PC-3 (cell line): ENCODE results near the gene ACSM6. TPM values are rescaled to one million over a fixed set of nuclear protein-coding genes. Genes with fewer than 3 reads are reported as not detected.
A peak's percentile ranks its signal among the peaks of the same experiment; 100 is the strongest.

Experiments
- ATAC-seq: fragments of 200-7000 bp; cut with Tn5 transposase; 2 replicates; pipeline ENCODE4 v1.9.1; 2020; ENCODE audit warnings: mild to moderate bottlenecking, moderate library complexity
- BruUV-seq: library from RNA; stranded (reverse); fragments of 400-500 nt; replicated peaks from 2 replicates; lab custom pipeline; 2021; lab: Mats Ljungman, UMichigan
- CTCF ChIA-PET: fragments of 300-600 bp; sonication (Branson Sonifier 250); formaldehyde crosslinking; loops from one replicate; lab custom pipeline; 2022; ENCODE audit warnings: antibody characterized with exemption; lab: Charles Lee
- POLR2A ChIA-PET: fragments of 300-600 bp; sonication (Branson Sonifier 250); formaldehyde crosslinking; loops from one replicate; lab custom pipeline; 2022; ENCODE audit warnings: antibody characterized with exemption; ENCODE audit not compliant: unreplicated experiment; lab: Charles Lee
- DNase-seq: peaks from one replicate; pipeline ENCODE4 v3.0.0-alpha.2; 2015
- H2AFZ ChIP-seq: fragments of 300-600 bp; sonication (generic); 2 replicates; pipeline ENCODE4 v1.6.0; 2016; ENCODE audit warnings: antibody characterized with exemption, low read length
- H3F3A ChIP-seq: fragments of 300-600 bp; sonication (generic); one replicate; pipeline ENCODE4 v1.6.0; 2017; ENCODE audit warnings: antibody characterized with exemption, low read length, control low read depth, mild to moderate bottlenecking; ENCODE audit not compliant: unreplicated experiment
- H3K27ac ChIP-seq: fragments of 300-600 bp; sonication (generic); 2 replicates; pipeline ENCODE4 v1.5.1; 2016; ENCODE audit warnings: mild to moderate bottlenecking, low read length
- H3K27me3 ChIP-seq: fragments of 300-600 bp; sonication (generic); 2 replicates; pipeline ENCODE4 v1.6.1; 2016; ENCODE audit warnings: low read length, mixed read lengths
- H3K36me3 ChIP-seq: fragments of 300-600 bp; sonication (generic); 2 replicates; pipeline ENCODE4 v1.6.1; 2016; ENCODE audit warnings: low read depth, mixed run types, low read length, mixed read lengths
- H3K4me1 ChIP-seq: fragments of 300-600 bp; sonication (generic); 2 replicates; pipeline ENCODE4 v1.5.1; 2016; ENCODE audit warnings: low read length; ENCODE audit not compliant: insufficient read depth
- H3K4me2 ChIP-seq: fragments of 300-600 bp; sonication (generic); 2 replicates; pipeline ENCODE4 v1.6.0; 2016; ENCODE audit warnings: low read length
- H3K4me3 ChIP-seq: fragments of 300-600 bp; sonication (generic); 2 replicates; pipeline ENCODE4 v1.5.1; 2016; ENCODE audit warnings: mild to moderate bottlenecking, low read length, mixed read lengths
- H3K79me2 ChIP-seq: fragments of 300-600 bp; sonication (generic); 2 replicates; pipeline ENCODE4 v1.6.1; 2017; ENCODE audit warnings: low read length, mixed read lengths
- H3K9ac ChIP-seq: fragments of 300-600 bp; sonication (generic); 2 replicates; pipeline ENCODE4 v1.6.0; 2016; ENCODE audit warnings: mild to moderate bottlenecking, low read length
- H3K9me2 ChIP-seq: fragments of 300-600 bp; sonication (generic); replicated peaks from 2 replicates; pipeline ENCODE4 v1.6.1; 2016; ENCODE audit warnings: mixed run types, low read length, mixed read lengths
- H3K9me3 ChIP-seq: fragments of 300-600 bp; sonication (generic); 2 replicates; pipeline ENCODE4 v1.6.1; 2016; ENCODE audit warnings: low read length, mixed read lengths
- H4K20me1 ChIP-seq: fragments of 300-600 bp; sonication (generic); 2 replicates; pipeline ENCODE4 v1.6.1; 2016; ENCODE audit warnings: low read length, mixed read lengths
- EZH2 ChIP-seq: fragments of 300-600 bp; sonication (generic); IDR thresholded peaks from one replicate; pipeline ENCODE4 v1.6.1; 2017; ENCODE audit warnings: antibody characterized with exemption, mild to moderate bottlenecking, low read length; ENCODE audit not compliant: unreplicated experiment
- EZH2phosphoT487 ChIP-seq: fragments of 300-600 bp; sonication (generic); IDR thresholded peaks from 2 replicates; pipeline ENCODE4 v1.6.1; 2018; ENCODE audit warnings: mild to moderate bottlenecking, antibody characterized with exemption, low read length, borderline replicate concordance
- intact Hi-C: fragments of 100-400 bp; cut with micrococcal nuclease; formaldehyde crosslinking; loops from 2 replicates; pipeline ENCODE4 v1.9.0; 2023
- total RNA-seq: library from RNA; depleted of rRNA; stranded (reverse); fragments of >200 nt; gene quantifications from 2 replicates; pipeline ENCODE4 v1.2.3, GENCODE V29; 2014
- TF ChIP-seq, protein P1 (sequence below): fragments of 300-600 bp; sonication (generic); conservative IDR thresholded peaks from 2 replicates; pipeline ENCODE4 v1.5.1; 2017; ENCODE audit warnings: antibody characterized with exemption, low read depth, mild to moderate bottlenecking, low read length

The ACSM6 gene
- total RNA-seq, 1 experiment from 2014 or later, result not detected

DNA sequence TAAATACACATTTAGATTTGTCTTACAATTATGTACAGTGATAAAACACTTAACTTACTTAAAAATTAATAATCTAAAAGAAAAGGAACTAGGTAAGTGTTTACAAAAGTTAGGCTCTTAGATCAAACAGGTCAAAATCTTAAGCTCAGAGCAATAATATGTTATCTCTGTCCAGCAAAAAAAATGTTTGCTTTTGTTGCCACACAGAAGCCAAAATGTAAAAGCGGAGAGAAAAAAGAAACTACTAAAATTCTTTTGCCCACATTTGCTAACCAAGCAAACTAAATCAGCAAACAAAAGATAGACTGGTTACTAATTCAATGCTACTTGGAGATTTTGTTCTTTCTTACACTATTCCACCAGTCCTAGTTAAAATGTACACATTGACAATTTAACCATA lies 15.2 kb upstream of the ACSM6 start:
- H2AFZ ChIP-seq, result no peak overlapping the region
- no peaks in the 10 kb centered on the region for H3K27me3 ChIP-seq
- ATAC-seq (no peak), DNase-seq (no peak)
- no peaks in the 10 kb centered on the region for H3K9me3 ChIP-seq
- no peaks in the 10 kb centered on the region for H3K36me3 ChIP-seq
- TF ChIP-seq, protein P1, sequence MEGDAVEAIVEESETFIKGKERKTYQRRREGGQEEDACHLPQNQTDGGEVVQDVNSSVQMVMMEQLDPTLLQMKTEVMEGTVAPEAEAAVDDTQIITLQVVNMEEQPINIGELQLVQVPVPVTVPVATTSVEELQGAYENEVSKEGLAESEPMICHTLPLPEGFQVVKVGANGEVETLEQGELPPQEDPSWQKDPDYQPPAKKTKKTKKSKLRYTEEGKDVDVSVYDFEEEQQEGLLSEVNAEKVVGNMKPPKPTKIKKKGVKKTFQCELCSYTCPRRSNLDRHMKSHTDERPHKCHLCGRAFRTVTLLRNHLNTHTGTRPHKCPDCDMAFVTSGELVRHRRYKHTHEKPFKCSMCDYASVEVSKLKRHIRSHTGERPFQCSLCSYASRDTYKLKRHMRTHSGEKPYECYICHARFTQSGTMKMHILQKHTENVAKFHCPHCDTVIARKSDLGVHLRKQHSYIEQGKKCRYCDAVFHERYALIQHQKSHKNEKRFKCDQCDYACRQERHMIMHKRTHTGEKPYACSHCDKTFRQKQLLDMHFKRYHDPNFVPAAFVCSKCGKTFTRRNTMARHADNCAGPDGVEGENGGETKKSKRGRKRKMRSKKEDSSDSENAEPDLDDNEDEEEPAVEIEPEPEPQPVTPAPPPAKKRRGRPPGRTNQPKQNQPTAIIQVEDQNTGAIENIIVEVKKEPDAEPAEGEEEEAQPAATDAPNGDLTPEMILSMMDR, result no peak
- TF ChIP-seq EZH2phosphoT487 (no peak), EZH2 (no peak)
- no peaks in the 10 kb centered on the region for H3K79me2 ChIP-seq
- no peaks in the 10 kb centered on the region for H4K20me1 ChIP-seq
- no TSS peak for BruUV-seq
- H3K9me2 ChIP-seq, result no peaks in the 10 kb centered on the region
- H3K4me3 ChIP-seq, result no peak overlapping the region
- H3K4me1 ChIP-seq, result no peaks in the 10 kb centered on the region; the same call in 1 of the 2 replicates
- POLR2A ChIA-PET, result no interaction called here
- intact Hi-C loops, result no loop called here
- no peak overlapping the region for H3K27ac ChIP-seq
- H3F3A ChIP-seq, result no peaks in the 10 kb centered on the region
- no peak overlapping the region for H3K4me2 ChIP-seq
- CTCF ChIA-PET, result no interaction called here
- H3K9ac ChIP-seq, result no peak overlapping the region

DNA sequence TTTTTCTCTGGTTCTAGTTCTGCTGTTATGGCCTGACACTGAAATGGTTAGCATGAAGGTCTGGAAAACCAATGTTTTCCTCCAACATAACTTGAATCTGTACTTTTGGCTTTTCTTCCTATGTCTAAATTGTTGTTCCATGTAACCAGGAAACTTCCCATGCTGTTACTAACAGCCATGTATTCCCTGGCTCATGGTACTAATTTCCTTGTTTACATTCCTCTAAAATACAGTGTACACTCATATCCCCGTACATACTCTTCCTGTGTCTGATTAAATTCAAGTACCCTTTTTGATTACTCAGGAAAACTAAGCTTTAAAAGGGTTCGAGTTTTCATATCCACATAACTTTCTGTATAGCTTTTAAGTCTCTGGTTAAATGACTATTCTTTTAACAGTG lies 12.3 kb upstream of the ACSM6 start:
- DNase-seq (peak; percentile 59), ATAC-seq (peak; percentile 51)
- no peaks in the 10 kb centered on the region for H3K79me2 ChIP-seq
- POLR2A ChIA-PET, result interaction anchor here (0.6 kb wide), 2 partner anchors 166 to 494 kb away, joined by 3 read pairs; no protein-coding TSS in a partner anchor
- no peaks in the 10 kb centered on the region for H3F3A ChIP-seq
- TF ChIP-seq EZH2, result no peak
- no peak for TF ChIP-seq EZH2phosphoT487
- TF ChIP-seq, protein P1, result no peak
- BruUV-seq, result no TSS peak
- no peak overlapping the region for H3K9ac ChIP-seq
- H3K4me3 ChIP-seq, result no peak overlapping the region
- no peaks in the 10 kb centered on the region for H4K20me1 ChIP-seq
- H3K4me1 ChIP-seq, result no peaks in the 10 kb centered on the region; the same call in 1 of the 2 replicates
- no peaks in the 10 kb centered on the region for H3K9me2 ChIP-seq
- no peaks in the 10 kb centered on the region for H3K36me3 ChIP-seq
- peak overlapping the region; percentile 42 for H3K4me2 ChIP-seq
- intact Hi-C loops, result loop anchor here (10.0 kb wide), 1 partner anchor 63 kb away; no protein-coding TSS in a partner anchor
- no peaks in the 10 kb centered on the region for H3K27me3 ChIP-seq
- H3K9me3 ChIP-seq, result no peaks in the 10 kb centered on the region
- 0 out of 2 replicates have a peak overlapping the region, but pooled peaks have one; percentile 0 for H2AFZ ChIP-seq
- H3K27ac ChIP-seq, result no peak overlapping the region
- CTCF ChIA-PET, result interaction anchor here (0.6 kb wide), 1 partner anchor 61 kb away, joined by 3 read pairs; no protein-coding TSS in a partner anchor
